ENCODE results near the gene ICOS. TPM values are rescaled to one million over a fixed set of nuclear protein-coding genes. Genes with fewer than 3 reads are reported as not detected.
"Not testable (repeated sequence)": the region's sequence is repeated elsewhere in the genome, so short reads cannot be mapped to it uniquely, and the experiment has no call there.

The ICOS gene
- polyA plus RNA-seq, 10 donors, result 0.33 to 2.1 TPM; not detected in 8

GRCh38 chr2:203973000-203973399 lies 36.4 kb downstream of the ICOS start:
- no peak for DNase-seq

- no peak for DNase-seq
Observed at GRCh38 chr2:203973676-203974075, 37.1 kb downstream of the ICOS start.

GRCh38 chr2:203975912-203976311 lies 39.3 kb downstream of the ICOS start:
- no peak for DNase-seq

GRCh38 chr2:203982276-203982675 lies 45.7 kb downstream of the ICOS start:
- DNase-seq, result no peak

GRCh38 chr2:203983064-203983715 lies 46.6 kb downstream of the ICOS start:
- DNase-seq, result no peak

GRCh38 chr2:203985978-203986377 lies 49.4 kb downstream of the ICOS start:
- not testable (repeated sequence) for DNase-seq

GRCh38 chr2:203987959-203988358 lies 51.4 kb downstream of the ICOS start:
- DNase-seq, result no peak

GRCh38 chr2:203988500-203989260 lies 52.1 kb downstream of the ICOS start:
- no peak for DNase-seq

GRCh38 chr2:203989521-203989920 lies 53.0 kb downstream of the ICOS start:
- no peak for DNase-seq

GRCh38 chr2:203992509-203992908 lies 55.9 kb downstream of the ICOS start:
- no peak for DNase-seq

- DNase-seq, result no peak
Observed at GRCh38 chr2:203993011-203993410, 56.4 kb downstream of the ICOS start.

GRCh38 chr2:203993560-203993959 lies 57.0 kb downstream of the ICOS start:
- no peak for DNase-seq

- DNase-seq, result no peak
Observed at GRCh38 chr2:203994735-203995134, 58.2 kb downstream of the ICOS start.

- no peak for DNase-seq
Observed at GRCh38 chr2:203996692-203997091, 60.1 kb downstream of the ICOS start.

- no peak for DNase-seq
Observed at GRCh38 chr2:203997481-203997880, 60.9 kb downstream of the ICOS start.

- no peak for DNase-seq
Observed at GRCh38 chr2:203997980-203998809, 61.6 kb downstream of the ICOS start.

- no peak for DNase-seq
Observed at GRCh38 chr2:203999835-204000234, 63.3 kb downstream of the ICOS start.

GRCh38 chr2:204000446-204000845 lies 63.9 kb downstream of the ICOS start:
- no peak for DNase-seq

- no peak for DNase-seq
Observed at GRCh38 chr2:204003276-204003990, 66.9 kb downstream of the ICOS start.

- DNase-seq, result no peak
Observed at GRCh38 chr2:204004912-204005311, 68.3 kb downstream of the ICOS start.

- DNase-seq, result no peak
Observed at GRCh38 chr2:204005940-204006721, 69.6 kb downstream of the ICOS start.
